ENCODE data around the gene DENND6A.
"Not testable (repeated sequence)": the region's sequence is repeated elsewhere in the genome, so short reads cannot be mapped to it uniquely, and the experiment has no call there.

The DENND6A gene

GRCh38 chr3:57637391-57637790 is 55.5 kb downstream of the DENND6A start:
- no peak for TF ChIP-seq CTCF (IDR thresholded peaks at IDR 0.05)

GRCh38 chr3:57634259-57634658 is 58.6 kb downstream of the DENND6A start:
- H3K27me3 ChIP-seq; H3K4me1 ChIP-seq; H3K9me3 ChIP-seq; intact Hi-C loops (cut with DNase I; ENCODE audit: low total_unique reads); H3K4me3 ChIP-seq; H3K27ac ChIP-seq; DNase-seq: not testable (repeated sequence)
- peaks cover 74 to 83% (median 82%) of the 10 kb centered on the region in 3 donors for H3K36me3 ChIP-seq

More at GRCh38 chr3:57637391-57637790, 55.5 kb downstream of the DENND6A start:
- no peak overlapping the region for H3K4me3 ChIP-seq
- H3K36me3 ChIP-seq: peaks cover 75 to 85% (median 84%) of the 10 kb centered on the region in 3 donors
- H3K27me3 ChIP-seq: no peaks in the 10 kb centered on the region
- DNase-seq: no peak
- intact Hi-C loops (cut with DNase I; ENCODE audit: low total_unique reads): no loop called here
- no peaks in the 10 kb centered on the region for H3K4me1 ChIP-seq
- no peaks in the 10 kb centered on the region for H3K9me3 ChIP-seq
- no peak overlapping the region for H3K27ac ChIP-seq

- Histone ChIP-seq H3K4me3 (no peak overlapping the region), H3K4me1 (no peaks in the 10 kb centered on the region), H3K27me3 (no peaks in the 10 kb centered on the region), H3K36me3 (peaks cover 81 to 96% (median 84%) of the 10 kb centered on the region in 3 donors), H3K27ac (no peak overlapping the region), H3K9me3 (no peaks in the 10 kb centered on the region)
- DNase-seq: no peak
- TF ChIP-seq CTCF (IDR thresholded peaks at IDR 0.05): no peak
- intact Hi-C loops (cut with DNase I; ENCODE audit: low total_unique reads): no loop called here
Observed at GRCh38 chr3:57627976-57628375, 64.9 kb downstream of the DENND6A start.

GRCh38 chr3:57624801-57625200 is 68.1 kb downstream of the DENND6A start:
- DNase-seq: no peak
- Histone ChIP-seq H3K36me3 (peaks cover 55 to 84% (median 61%) of the 10 kb centered on the region in 3 donors), H3K9me3 (no peaks in the 10 kb centered on the region), H3K4me3 (no peak overlapping the region), H3K4me1 (no peaks in the 10 kb centered on the region), H3K27me3 (no peaks in the 10 kb centered on the region), H3K27ac (no peak overlapping the region)
- no peak for TF ChIP-seq CTCF (IDR thresholded peaks at IDR 0.05)
- intact Hi-C loops (cut with DNase I; ENCODE audit: low total_unique reads): no loop called here

GRCh38 chr3:57622362-57622761 is 70.5 kb downstream of the DENND6A start:
- no peak for TF ChIP-seq CTCF (IDR thresholded peaks at IDR 0.05)
- intact Hi-C loops (cut with DNase I; ENCODE audit: low total_unique reads): no loop called here
- H3K36me3 ChIP-seq: peaks cover 32 to 65% (median 45%) of the 10 kb centered on the region in 3 donors
- no peaks in the 10 kb centered on the region for H3K4me1 ChIP-seq
- H3K27ac ChIP-seq: no peak overlapping the region
- H3K27me3 ChIP-seq: no peaks in the 10 kb centered on the region
- DNase-seq: no peak
- no peak overlapping the region for H3K4me3 ChIP-seq
- no peaks in the 10 kb centered on the region for H3K9me3 ChIP-seq

GRCh38 chr3:57617739-57618138 is 75.1 kb downstream of the DENND6A start:
- H3K4me3 ChIP-seq: no peak overlapping the region

More at GRCh38 chr3:57617739-57618138, 75.1 kb downstream of the DENND6A start:
- Histone ChIP-seq H3K27ac (no peak overlapping the region), H3K36me3 (peaks cover 0 to 19% (median 7%) of the 10 kb centered on the region in 3 donors), H3K9me3 (no peaks in the 10 kb centered on the region), H3K4me1 (no peaks in the 10 kb centered on the region), H3K27me3 (no peaks in the 10 kb centered on the region)
- TF ChIP-seq CTCF (IDR thresholded peaks at IDR 0.05): no peak
- no peak for DNase-seq
- intact Hi-C loops (cut with DNase I; ENCODE audit: low total_unique reads): no loop called here
